Upper lobe of right lung (tissue), 1 donor: ENCODE results near the gene PADI4. TPM values are rescaled to one million over a fixed set of nuclear protein-coding genes. Genes with fewer than 3 reads are reported as not detected.

Source experiments
- ATAC-seq: fragments of 200-7000 bp; cut with Tn5 transposase; one replicate; pipeline ENCODE4 v1.9.1; 2020; ENCODE audit warnings: mild to moderate bottlenecking, moderate library complexity
- DNase-seq: peaks from one replicate; pipeline ENCODE4 v3.0.0-alpha.2; 2020
- H3K27ac ChIP-seq: fragments of 200-600 bp; one replicate; pipeline ENCODE4 v1.8.0; 2022
- H3K27me3 ChIP-seq: fragments of 200-600 bp; one replicate; pipeline ENCODE4 v1.8.0; 2022; ENCODE audit warnings: mild to moderate bottlenecking
- H3K36me3 ChIP-seq: fragments of 200-600 bp; one replicate; pipeline ENCODE4 v1.8.0; 2022
- H3K4me1 ChIP-seq: fragments of 200-600 bp; one replicate; pipeline ENCODE4 v1.8.0; 2022
- H3K4me3 ChIP-seq: fragments of 200-600 bp; one replicate; pipeline ENCODE4 v1.8.0; 2022; ENCODE audit warnings: mild to moderate bottlenecking
- H3K9me3 ChIP-seq: fragments of 200-600 bp; one replicate; pipeline ENCODE4 v1.8.0; 2022
- intact Hi-C: fragments of 100-400 bp; cut with DNase I; formaldehyde crosslinking; loops from one replicate; pipeline ENCODE4 v1.11.0; 2022
- long read RNA-seq: library from polyadenylated mRNA; unstranded; transcript quantifications from one replicate; pipeline ENCODE4 v2.0.0, GENCODE V29; 2021
- total RNA-seq: library from RNA; stranded (reverse); fragmentation: NEBNext Ultra II Directional; extraction: Animal tissue kit (Norgen Biotek cat#: 25700); gene quantifications from one replicate; pipeline ENCODE4 v1.2.1, GENCODE V29; 2021
- TF ChIP-seq, protein P1 (sequence below): fragments of 200-600 bp; IDR thresholded peaks from one replicate; pipeline ENCODE4 v1.8.0; 2022; ENCODE audit warnings: antibody characterized with exemption
- donor health status: DM: no; HTN: yes; CAD: no; lungs with severe emphysema.

Gene PADI4, protein sequence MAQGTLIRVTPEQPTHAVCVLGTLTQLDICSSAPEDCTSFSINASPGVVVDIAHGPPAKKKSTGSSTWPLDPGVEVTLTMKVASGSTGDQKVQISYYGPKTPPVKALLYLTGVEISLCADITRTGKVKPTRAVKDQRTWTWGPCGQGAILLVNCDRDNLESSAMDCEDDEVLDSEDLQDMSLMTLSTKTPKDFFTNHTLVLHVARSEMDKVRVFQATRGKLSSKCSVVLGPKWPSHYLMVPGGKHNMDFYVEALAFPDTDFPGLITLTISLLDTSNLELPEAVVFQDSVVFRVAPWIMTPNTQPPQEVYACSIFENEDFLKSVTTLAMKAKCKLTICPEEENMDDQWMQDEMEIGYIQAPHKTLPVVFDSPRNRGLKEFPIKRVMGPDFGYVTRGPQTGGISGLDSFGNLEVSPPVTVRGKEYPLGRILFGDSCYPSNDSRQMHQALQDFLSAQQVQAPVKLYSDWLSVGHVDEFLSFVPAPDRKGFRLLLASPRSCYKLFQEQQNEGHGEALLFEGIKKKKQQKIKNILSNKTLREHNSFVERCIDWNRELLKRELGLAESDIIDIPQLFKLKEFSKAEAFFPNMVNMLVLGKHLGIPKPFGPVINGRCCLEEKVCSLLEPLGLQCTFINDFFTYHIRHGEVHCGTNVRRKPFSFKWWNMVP
- total RNA-seq, result 2.3 TPM
- long read RNA-seq, partial matches to known transcripts, result 2 of 7 reads
- long read RNA-seq, other reads (novel, unspliced or antisense), result 1 of 7 reads

DNA sequence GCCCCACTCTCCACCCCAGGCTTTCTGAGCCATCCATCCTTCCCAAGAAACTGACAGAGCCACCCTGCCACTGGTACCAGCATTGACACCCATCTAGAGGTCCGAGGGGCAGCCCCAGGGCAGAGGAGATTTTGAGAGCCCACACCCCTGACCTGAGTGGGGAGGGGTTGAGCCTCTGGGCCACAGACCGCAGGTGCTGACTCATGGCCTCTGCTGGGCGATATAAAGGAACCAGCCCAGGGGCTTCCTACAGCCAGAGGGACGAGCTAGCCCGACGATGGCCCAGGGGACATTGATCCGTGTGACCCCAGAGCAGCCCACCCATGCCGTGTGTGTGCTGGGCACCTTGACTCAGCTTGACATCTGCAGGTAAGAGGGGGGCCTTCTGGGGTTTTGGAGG, at the start of gene PADI4:
Gene PADI4, plus strand, starts transcription at position 252 of the 400 bp plus-strand sequence. Its CDS starts 26 bp downstream, at position 278.
- peak; percentile 58 for ATAC-seq
- no peak for DNase-seq
- peaks cover 29% of the 10 kb centered on the region for H3K27me3 ChIP-seq
- no peaks in the 10 kb centered on the region for H3K9me3 ChIP-seq
- H3K4me3 ChIP-seq, result no peak within 1 kb of the TSS
- intact Hi-C loops, result no loop called here
- no peaks in the 10 kb centered on the region for H3K4me1 ChIP-seq
- H3K27ac ChIP-seq, result no peak within 1 kb of the TSS
- TF ChIP-seq, protein P1, sequence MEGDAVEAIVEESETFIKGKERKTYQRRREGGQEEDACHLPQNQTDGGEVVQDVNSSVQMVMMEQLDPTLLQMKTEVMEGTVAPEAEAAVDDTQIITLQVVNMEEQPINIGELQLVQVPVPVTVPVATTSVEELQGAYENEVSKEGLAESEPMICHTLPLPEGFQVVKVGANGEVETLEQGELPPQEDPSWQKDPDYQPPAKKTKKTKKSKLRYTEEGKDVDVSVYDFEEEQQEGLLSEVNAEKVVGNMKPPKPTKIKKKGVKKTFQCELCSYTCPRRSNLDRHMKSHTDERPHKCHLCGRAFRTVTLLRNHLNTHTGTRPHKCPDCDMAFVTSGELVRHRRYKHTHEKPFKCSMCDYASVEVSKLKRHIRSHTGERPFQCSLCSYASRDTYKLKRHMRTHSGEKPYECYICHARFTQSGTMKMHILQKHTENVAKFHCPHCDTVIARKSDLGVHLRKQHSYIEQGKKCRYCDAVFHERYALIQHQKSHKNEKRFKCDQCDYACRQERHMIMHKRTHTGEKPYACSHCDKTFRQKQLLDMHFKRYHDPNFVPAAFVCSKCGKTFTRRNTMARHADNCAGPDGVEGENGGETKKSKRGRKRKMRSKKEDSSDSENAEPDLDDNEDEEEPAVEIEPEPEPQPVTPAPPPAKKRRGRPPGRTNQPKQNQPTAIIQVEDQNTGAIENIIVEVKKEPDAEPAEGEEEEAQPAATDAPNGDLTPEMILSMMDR, result no peak
- H3K36me3 ChIP-seq, result no peaks in the 10 kb centered on the region

DNA sequence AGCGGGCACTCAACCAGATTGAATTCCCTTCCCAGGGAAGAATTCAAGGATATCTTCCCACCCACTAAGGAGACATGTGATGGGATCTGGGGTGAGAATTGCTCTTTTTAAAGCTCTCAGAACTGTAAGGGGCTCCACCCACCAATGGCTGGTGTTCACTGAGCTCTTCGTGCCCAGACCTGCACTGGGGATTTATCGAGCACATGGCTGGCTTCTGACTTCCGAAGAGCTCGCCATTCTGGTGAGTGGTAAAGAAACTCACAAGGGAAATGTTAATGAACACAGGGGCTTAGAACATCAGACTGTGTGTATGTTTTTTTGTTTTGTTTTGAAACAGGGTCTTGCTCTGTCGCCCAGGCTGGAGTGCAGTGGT, 49.3 kb upstream of the PADI4 start:
- TF ChIP-seq, protein P1, result no peak
- Histone ChIP-seq H3K4me1 (no peaks in the 10 kb centered on the region), H3K27ac (no peak overlapping the region), H3K36me3 (no peaks in the 10 kb centered on the region), H3K4me3 (no peak overlapping the region), H3K27me3 (peaks cover 5% of the 10 kb centered on the region), H3K9me3 (no peaks in the 10 kb centered on the region)
- ATAC-seq (no peak), DNase-seq (no peak)
- intact Hi-C loops, result no loop called here

DNA sequence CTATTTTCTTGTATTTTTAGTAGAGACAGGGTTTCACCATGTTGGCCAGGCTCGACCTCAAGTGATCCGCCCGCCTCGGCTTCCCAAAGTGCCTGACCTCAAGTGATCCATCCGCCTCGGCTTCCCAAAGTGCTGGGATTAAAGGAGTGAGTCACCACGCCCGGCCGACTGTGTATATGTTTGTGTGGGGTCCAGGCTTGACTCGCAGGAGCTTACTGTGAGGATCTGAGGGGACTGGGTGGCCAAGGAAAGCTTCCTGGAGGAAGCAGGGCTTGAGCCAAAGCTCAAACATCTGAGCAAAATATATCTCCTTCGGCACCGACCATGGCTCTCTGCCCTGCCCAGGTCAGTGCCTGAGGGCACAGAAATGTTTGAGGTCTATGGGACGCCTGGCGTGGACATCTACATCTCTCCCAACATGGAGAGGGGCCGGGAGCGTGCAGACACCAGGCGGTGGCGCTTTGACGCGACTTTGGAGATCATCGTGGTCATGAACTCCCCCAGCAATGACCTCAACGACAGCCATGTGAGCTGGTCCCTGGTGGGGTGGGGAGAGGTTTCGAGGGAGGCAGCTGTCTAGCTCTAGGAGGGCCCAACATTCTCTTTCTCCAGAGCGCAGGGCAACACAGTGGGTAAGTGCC, 48.6 kb upstream of the PADI4 start:
- peaks cover 5% of the 10 kb centered on the region for H3K27me3 ChIP-seq
- intact Hi-C loops, result no loop called here
- no peak for ATAC-seq

DNA sequence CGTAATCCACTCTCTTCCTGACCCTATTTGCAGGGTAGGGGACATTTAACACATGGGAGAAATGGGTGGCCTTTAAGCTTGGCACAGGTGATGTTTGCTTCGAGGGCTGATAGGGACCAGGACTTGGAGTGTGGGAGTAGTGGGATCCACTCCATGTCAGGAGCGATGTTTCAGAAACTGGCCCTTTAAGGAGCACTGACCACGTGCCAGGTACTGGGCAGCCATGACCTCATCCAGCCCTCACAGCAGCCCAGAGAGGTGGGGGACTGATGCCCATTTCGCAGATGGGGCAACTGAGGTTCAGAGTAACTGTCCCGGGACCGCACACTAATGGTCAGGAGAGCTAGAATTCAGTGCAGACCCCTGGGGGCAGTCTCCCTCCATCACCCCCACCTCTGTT, 47.7 kb upstream of the PADI4 start:
- H3K4me3 ChIP-seq, result no peak overlapping the region
- peaks cover 5% of the 10 kb centered on the region for H3K27me3 ChIP-seq
- intact Hi-C loops, result no loop called here
- no peak for DNase-seq
- no peak overlapping the region for H3K27ac ChIP-seq
- H3K36me3 ChIP-seq, result no peaks in the 10 kb centered on the region
- no peaks in the 10 kb centered on the region for H3K4me1 ChIP-seq
- no peak for ATAC-seq
- no peaks in the 10 kb centered on the region for H3K9me3 ChIP-seq
- TF ChIP-seq, protein P1, result no peak

More for the DNA sequence above, 48.6 kb upstream of the PADI4 start:
- TF ChIP-seq, protein P1, result no peak
- H3K4me1 ChIP-seq, result no peaks in the 10 kb centered on the region
- no peaks in the 10 kb centered on the region for H3K9me3 ChIP-seq
- H3K27ac ChIP-seq, result no peak overlapping the region
- no peak overlapping the region for H3K4me3 ChIP-seq
- H3K36me3 ChIP-seq, result no peaks in the 10 kb centered on the region
- no peak for DNase-seq

DNA sequence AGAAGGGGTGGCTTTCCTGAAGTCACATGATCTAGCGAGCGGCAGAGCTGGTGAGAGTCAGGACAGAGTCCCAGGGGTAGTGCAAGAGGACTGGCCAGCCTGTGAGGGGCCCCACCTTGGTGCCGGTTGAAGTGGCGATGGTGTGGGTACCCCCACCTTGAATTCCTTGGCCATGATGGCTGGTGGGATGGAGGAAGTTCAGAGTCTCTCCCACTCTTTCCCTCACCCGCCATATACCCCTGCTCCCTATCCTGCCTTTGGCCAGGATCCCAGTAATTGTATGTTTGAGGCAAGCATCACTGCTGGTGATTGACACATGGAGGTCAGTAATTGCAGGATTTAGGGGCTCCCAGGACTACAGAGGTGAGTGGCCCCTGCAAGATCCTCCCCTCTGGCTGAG, 47.3 kb upstream of the PADI4 start:
- Histone ChIP-seq H3K4me3 (no peak overlapping the region), H3K27ac (no peak overlapping the region), H3K36me3 (no peaks in the 10 kb centered on the region), H3K9me3 (no peaks in the 10 kb centered on the region), H3K4me1 (no peaks in the 10 kb centered on the region), H3K27me3 (peaks cover 5% of the 10 kb centered on the region)
- DNase-seq, result no peak
- intact Hi-C loops, result no loop called here
- TF ChIP-seq, protein P1, result no peak
- ATAC-seq, result no peak
